ENCODE data around the gene ARPP21.
"Not testable (repeated sequence)": the region's sequence is repeated elsewhere in the genome, so short reads cannot be mapped to it uniquely, and the experiment has no call there.

The ARPP21 gene

GRCh38 chr3:35781558-35781957 lies 142.2 kb downstream of the ARPP21 start:
- DNase-seq (ENCODE audit: low read depth): no peak

- no peak for DNase-seq (ENCODE audit: low read depth)
Measured at GRCh38 chr3:35782355-35782754, 143.0 kb downstream of the ARPP21 start.

- no peak for DNase-seq (ENCODE audit: low read depth)
Measured at GRCh38 chr3:35784169-35784568, 144.8 kb downstream of the ARPP21 start.

GRCh38 chr3:35785234-35785888 lies 146.0 kb downstream of the ARPP21 start:
- no peak for DNase-seq (ENCODE audit: low read depth)

- no peak for DNase-seq (ENCODE audit: low read depth)
Measured at GRCh38 chr3:35787936-35788335, 148.6 kb downstream of the ARPP21 start.

GRCh38 chr3:35789042-35789831 lies 149.9 kb downstream of the ARPP21 start:
- no peak for DNase-seq (ENCODE audit: low read depth)

- no peak for DNase-seq (ENCODE audit: low read depth)
Measured at GRCh38 chr3:35790764-35791163, 151.4 kb downstream of the ARPP21 start.

GRCh38 chr3:35793667-35794066 lies 154.3 kb downstream of the ARPP21 start:
- no peak for DNase-seq (ENCODE audit: low read depth)

GRCh38 chr3:35800960-35801459 lies 161.7 kb downstream of the ARPP21 start:
- DNase-seq (ENCODE audit: low read depth): no peak

- DNase-seq (ENCODE audit: low read depth): no peak
Measured at GRCh38 chr3:35814531-35814930, 175.2 kb downstream of the ARPP21 start.

GRCh38 chr3:35815796-35816195 lies 176.5 kb downstream of the ARPP21 start:
- not testable (repeated sequence) for DNase-seq (ENCODE audit: low read depth)

GRCh38 chr3:35817216-35817615 lies 177.9 kb downstream of the ARPP21 start:
- DNase-seq (ENCODE audit: low read depth): no peak

GRCh38 chr3:35832140-35832571 lies 192.8 kb downstream of the ARPP21 start:
- DNase-seq (ENCODE audit: low read depth): no peak
